ENCODE data around the gene TSPO2. TPM values are rescaled to one million over a fixed set of nuclear protein-coding genes. Genes with fewer than 3 reads are reported as not detected.
A peak's percentile ranks its signal among the peaks of the same experiment; 100 is the strongest.

Gene TSPO2
- not detected for total RNA-seq

- intact Hi-C loops (cut with DNase I), result no loop called here
- Histone ChIP-seq H3K27me3 (no peaks in the 10 kb centered on the region), H3K4me3 (no peak within 1 kb of the TSS), H3K4me1 (peaks cover 4% of the 10 kb centered on the region), H3K9me3 (no peaks in the 10 kb centered on the region), H3K9ac (ENCODE audit: low read depth in 2 of 2, low read length in 2 of 2) (no peak within 1 kb of the TSS), H3K36me3 (no peaks in the 10 kb centered on the region), H3K27ac (no peak within 1 kb of the TSS)
- no peak for TF ChIP-seq CTCF (IDR thresholded peaks at IDR 0.05)
- no peak for DNase-seq
Measured at GRCh38 chr6:41042226-41043055, at the start of gene TSPO2. TSPO2 (plus strand) TSS chr6:41042467; CDS start chr6:41042986, 519 bp downstream.

DNA sequence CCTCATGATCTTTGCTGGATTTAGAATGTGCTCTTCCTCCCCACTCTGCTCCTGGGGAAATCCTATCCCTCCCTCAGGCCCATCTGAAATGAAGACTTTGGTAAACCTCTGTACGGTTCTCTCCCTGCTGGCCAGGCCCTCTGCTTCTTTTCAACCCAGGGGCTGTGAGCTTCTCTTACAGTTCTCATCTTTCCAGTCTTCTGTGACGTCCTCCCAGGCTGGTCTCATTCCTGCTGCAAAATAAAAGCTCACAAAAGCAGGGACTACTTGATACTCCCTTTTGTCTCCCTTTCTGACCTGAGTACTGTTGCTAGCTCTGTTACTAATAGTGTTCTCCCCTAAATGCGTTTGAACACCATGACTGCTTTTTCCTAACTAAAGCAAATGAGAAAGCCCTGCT is 49.5 kb upstream of the TSPO2 start:
- no peak overlapping the region for H3K27ac ChIP-seq
- H3K9me3 ChIP-seq, result no peaks in the 10 kb centered on the region
- H3K4me3 ChIP-seq, result no peak overlapping the region
- TF ChIP-seq CTCF (IDR thresholded peaks at IDR 0.05), result no peak
- intact Hi-C loops (cut with DNase I), result no loop called here
- no peaks in the 10 kb centered on the region for H3K27me3 ChIP-seq
- no peaks in the 10 kb centered on the region for H3K36me3 ChIP-seq
- no peak for DNase-seq
- H3K9ac ChIP-seq (ENCODE audit: low read depth in 2 of 2, low read length in 2 of 2), result no peak overlapping the region
- peaks cover 14% of the 10 kb centered on the region for H3K4me1 ChIP-seq

- peak; percentile 35 for DNase-seq
- Histone ChIP-seq H3K27me3 (no peaks in the 10 kb centered on the region), H3K9ac (ENCODE audit: low read depth in 2 of 2, low read length in 2 of 2) (peak overlapping the region in 1 of 2 donors; percentile 48), H3K27ac (peak overlapping the region; percentile 79), H3K9me3 (no peaks in the 10 kb centered on the region), H3K4me3 (no peak overlapping the region), H3K4me1 (peaks cover 14% of the 10 kb centered on the region), H3K36me3 (no peaks in the 10 kb centered on the region)
- intact Hi-C loops (cut with DNase I), result no loop called here
- TF ChIP-seq CTCF (IDR thresholded peaks at IDR 0.05), result no peak
Measured at GRCh38 chr6:40996591-40997233, 45.6 kb upstream of the TSPO2 start.

- Histone ChIP-seq H3K27ac (peak overlapping the region; percentile 79), H3K4me3 (no peak overlapping the region), H3K27me3 (no peaks in the 10 kb centered on the region), H3K9ac (ENCODE audit: low read depth in 2 of 2, low read length in 2 of 2) (peak overlapping the region in 1 of 2 donors; percentile 48), H3K4me1 (peaks cover 14% of the 10 kb centered on the region), H3K36me3 (no peaks in the 10 kb centered on the region), H3K9me3 (no peaks in the 10 kb centered on the region)
- intact Hi-C loops (cut with DNase I), result no loop called here
- TF ChIP-seq CTCF (IDR thresholded peaks at IDR 0.05), result no peak
- DNase-seq, result peak; percentile 69
Measured at GRCh38 chr6:40997234-40997957, 44.9 kb upstream of the TSPO2 start.

GRCh38 chr6:40998661-40999060 is 43.6 kb upstream of the TSPO2 start:
- H3K4me3 ChIP-seq, result no peak overlapping the region
- H3K27me3 ChIP-seq, result no peaks in the 10 kb centered on the region
- no peak overlapping the region for H3K9ac ChIP-seq (ENCODE audit: low read depth in 2 of 2, low read length in 2 of 2)
- no peak for TF ChIP-seq CTCF (IDR thresholded peaks at IDR 0.05)
- DNase-seq, result no peak
- H3K4me1 ChIP-seq, result peaks cover 14% of the 10 kb centered on the region
- H3K36me3 ChIP-seq, result no peaks in the 10 kb centered on the region
- no peak overlapping the region for H3K27ac ChIP-seq
- no peaks in the 10 kb centered on the region for H3K9me3 ChIP-seq
- intact Hi-C loops (cut with DNase I), result no loop called here

All from colonic mucosa (tissue), 4 donors.